ENCODE measurements around the gene COL8A1. TPM values are rescaled to one million over a fixed set of nuclear protein-coding genes. Genes with fewer than 3 reads are reported as not detected.

COL8A1 gene
- total and polyA plus RNA-seq, 10 of the 15 experiments (the other 5 are each of a cell fraction or from before 2014, with no cell fraction given): 0.04 to 0.73 (median 0.10) TPM; not detected in 5

DNA sequence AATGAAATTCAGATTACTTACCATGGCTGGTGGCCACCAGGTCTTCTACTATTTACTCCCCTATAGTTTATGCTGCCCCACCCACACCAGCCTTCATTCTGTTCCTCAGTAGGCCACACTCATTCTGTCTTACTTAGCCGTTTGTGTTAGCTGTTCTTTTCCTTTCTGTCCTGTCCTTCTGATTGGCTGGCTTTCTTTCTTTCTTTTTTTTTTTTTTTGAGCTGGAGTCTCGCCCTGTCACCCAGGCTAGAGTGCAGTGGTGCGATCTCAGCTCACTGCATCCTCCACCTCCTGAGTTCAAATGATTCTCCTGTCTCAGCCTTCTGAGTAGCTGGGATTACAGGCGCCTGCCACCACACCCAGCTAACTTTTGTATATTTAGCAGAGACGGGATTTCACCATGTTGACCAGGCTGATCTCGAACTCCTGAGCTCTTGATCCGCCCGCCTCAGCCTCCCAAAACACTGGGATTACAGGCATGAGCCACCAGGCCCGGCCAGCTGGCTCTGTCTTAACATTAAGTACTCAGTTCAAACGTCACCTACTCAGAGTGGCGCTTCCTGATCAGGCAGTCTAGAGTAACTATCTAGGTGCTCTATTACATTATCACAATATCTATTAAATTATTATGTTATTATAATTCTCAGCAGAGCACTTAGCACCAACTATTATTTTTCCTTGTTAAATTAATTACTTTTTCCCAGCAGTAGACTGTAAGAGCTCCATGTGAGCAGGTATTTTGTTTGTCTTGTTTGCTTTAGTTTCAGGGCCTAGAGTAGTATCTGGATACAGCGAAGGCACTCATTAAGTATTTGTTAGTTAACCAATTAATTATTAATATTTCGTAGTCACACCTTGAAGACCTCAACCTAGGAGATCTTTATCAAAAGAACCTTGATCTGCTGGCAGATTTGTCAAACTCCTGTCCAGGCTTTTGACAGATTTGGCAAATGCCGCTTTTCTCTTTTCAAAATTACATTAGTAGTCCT lies 185.6 kb downstream of the COL8A1 start:
- ATAC-seq: peak; percentile 49
- SMC1A ChIA-PET (ENCODE audit: uncharacterized antibody, unreplicated experiment): interaction anchor here (0.7 to 2.0 kb wide), 7 partner anchors 8 to 578 kb away, joined by 3 to 14 read pairs (median 4); partner anchors contain the start of gene TBC1D23
- Histone ChIP-seq H3K9ac (ENCODE audit: control insufficient read depth, insufficient read depth, low read length) (no peak overlapping the region), H4K20me1 (ENCODE audit: control insufficient read depth, insufficient read depth) (no peaks in the 10 kb centered on the region), H3K79me2 (ENCODE audit: control insufficient read depth, insufficient read depth, low read length) (peaks cover 10% of the 10 kb centered on the region), H3K4me3 (no peak overlapping the region), H2AFZ (ENCODE audit: control insufficient read depth, low read depth, low read length) (no peak overlapping the region), H3K4me2 (ENCODE audit: control insufficient read depth, insufficient read depth) (0 out of 2 replicates have a peak overlapping the region, but pooled peaks have one; percentile 44), H3K27me3 (replicated peaks in 1 of 2; ENCODE audit: control insufficient read depth in 2 of 2, insufficient read depth in 2 of 2, low read length in 1 of 2) (no peaks in the 10 kb centered on the region), H3K9me3 (replicated peaks; ENCODE audit: control insufficient read depth, insufficient read depth, low read length) (no peaks in the 10 kb centered on the region), H3K36me3 (ENCODE audit: control insufficient read depth in 2 of 2, insufficient read depth in 2 of 2, low read length in 1 of 2) (peaks cover 0 to 4% of the 10 kb centered on the region in 2 experiments; a peak in 1 of 4 replicates), H3K4me1 (ENCODE audit: control insufficient read depth, insufficient read depth, low read length) (no peaks in the 10 kb centered on the region), H3K27ac (ENCODE audit: control insufficient read depth, insufficient read depth) (no peak overlapping the region)
- in situ Hi-C loops (cut with MboI): no loop called here
- FAIRE-seq: no peak
- intact Hi-C loops (cut with micrococcal nuclease; ENCODE audit: unreplicated experiment): no loop called here
- CTCF ChIA-PET: interaction anchor here (2.0 to 4.2 kb wide), 5 partner anchors 9 to 430 kb away, joined by 6 to 34 read pairs (median 10); no protein-coding TSS in a partner anchor
- RAD21 ChIA-PET (ENCODE audit: unreplicated experiment): interaction anchor here (0.6 to 1.5 kb wide), 8 partner anchors 8 to 1120 kb away, joined by 3 to 5 read pairs (median 3); no protein-coding TSS in a partner anchor
- no TSS peak for BruUV-seq (replicated peaks)
- WGBS (ENCODE audit: insufficient coverage, insufficient replicate concordance, low lambda C conversion rate, missing lambda C conversion rate): 90% methylated on average over 13 of the region's 14 CpGs
- TF ChIP-seq HDGF (IDR thresholded peaks at IDR 0.05) (no peak), TAF1 (IDR thresholded peaks at IDR 0.05; ENCODE audit: borderline replicate concordance, low read depth, low read length) (no peak), TCF3 (IDR thresholded peaks at IDR 0.05; ENCODE audit: borderline replicate concordance, insufficient read depth, low read depth, low read length) (no peak), TARDBP (IDR thresholded peaks at IDR 0.05; ENCODE audit: borderline replicate concordance) (no peak), IRF4 (IDR thresholded peaks at IDR 0.05; ENCODE audit: low read depth, low read length) (no peak), CEBPB (IDR thresholded peaks at IDR 0.05; ENCODE audit: borderline replicate concordance in 1 of 2, low read depth in 2 of 2, low read length in 2 of 2) (no peak), BACH1 (IDR thresholded peaks at IDR 0.05; ENCODE audit: borderline replicate concordance) (no peak), POU2F2 (IDR thresholded peaks at IDR 0.05; ENCODE audit: borderline replicate concordance, low read depth, low read length) (no peak), KDM1A (IDR thresholded peaks at IDR 0.05; ENCODE audit: borderline replicate concordance) (no peak)
- TF ChIP-seq, protein P1, sequence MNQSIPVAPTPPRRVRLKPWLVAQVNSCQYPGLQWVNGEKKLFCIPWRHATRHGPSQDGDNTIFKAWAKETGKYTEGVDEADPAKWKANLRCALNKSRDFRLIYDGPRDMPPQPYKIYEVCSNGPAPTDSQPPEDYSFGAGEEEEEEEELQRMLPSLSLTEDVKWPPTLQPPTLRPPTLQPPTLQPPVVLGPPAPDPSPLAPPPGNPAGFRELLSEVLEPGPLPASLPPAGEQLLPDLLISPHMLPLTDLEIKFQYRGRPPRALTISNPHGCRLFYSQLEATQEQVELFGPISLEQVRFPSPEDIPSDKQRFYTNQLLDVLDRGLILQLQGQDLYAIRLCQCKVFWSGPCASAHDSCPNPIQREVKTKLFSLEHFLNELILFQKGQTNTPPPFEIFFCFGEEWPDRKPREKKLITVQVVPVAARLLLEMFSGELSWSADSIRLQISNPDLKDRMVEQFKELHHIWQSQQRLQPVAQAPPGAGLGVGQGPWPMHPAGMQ (IDR thresholded peaks at IDR 0.05; ENCODE audit: borderline replicate concordance): no peak
- POLR2A ChIA-PET: interaction anchor here (0.7 kb wide), 1 partner anchor 570 kb away, joined by 3 read pairs; no protein-coding TSS in a partner anchor
- no peak for DNase-seq (ENCODE audit: low read depth, low spot score)

Measured in GM12878 (cell line).